Endothelial cell of umbilical vein (primary cell): ENCODE data around the gene CDCP2. TPM values are rescaled to one million over a fixed set of nuclear protein-coding genes. Genes with fewer than 3 reads are reported as not detected.

Experiments used
- BruUV-seq: library from RNA; stranded (reverse); fragments of 400-500 nt; replicated peaks from 2 replicates; lab custom pipeline; 2021; lab: Mats Ljungman, UMichigan
- CTCF ChIA-PET: fragments of 300-600, 350-600 bp; sonication (Branson Sonifier 250); formaldehyde crosslinking; loops from one replicate; lab custom pipeline; 2021; ENCODE audit warnings: antibody characterized with exemption, inconsistent platforms; lab: Charles Lee
- POLR2A ChIA-PET: fragments of 300-600, 350-600 bp; sonication (Branson Sonifier 250); formaldehyde crosslinking; loops from one replicate; lab custom pipeline; 2021; ENCODE audit warnings: antibody characterized with exemption, inconsistent platforms; lab: Charles Lee
- DNase-seq: peaks from one replicate; pipeline ENCODE4 v3.0.0-alpha.2; 2011; ENCODE audit warnings: low read depth, low spot score
- FAIRE-seq: peaks from 2 replicates; lab custom pipeline; 2011; peaks lifted over from hg19 to GRCh38; lab: Jason Lieb, UNC
- H2AFZ ChIP-seq: 2 replicates; pipeline ENCODE4 v1.6.0; 2012; ENCODE audit warnings: low read depth, low read length, control low read depth, inconsistent platforms
- H3K27ac ChIP-seq: 2 replicates; pipeline ENCODE4 v1.5.1; 2011; ENCODE audit warnings: low read depth, mild to moderate bottlenecking, control low read depth, low read length, moderate library complexity; ENCODE audit not compliant: insufficient read depth
- H3K27me3 ChIP-seq, 2 experiments: 2 replicates each; pipeline versions ENCODE4 v1.6.0 to v1.6.1; 2011; ENCODE audit warnings: low read length in 2 of 2, mixed read lengths in 1 of 2; ENCODE audit not compliant: control insufficient read depth in 2 of 2, insufficient read depth in 2 of 2
- H3K36me3 ChIP-seq, 2 experiments: 2 replicates in 1 of 2; 3 replicates in 1 of 2; pipeline ENCODE4 v1.5.1; 2011; ENCODE audit warnings: low read length in 2 of 2, mild to moderate bottlenecking in 1 of 2, moderate library complexity in 1 of 2; ENCODE audit not compliant: control insufficient read depth in 2 of 2, insufficient read depth in 2 of 2; ENCODE audit errors: extremely low read depth in 1 of 2
- H3K4me1 ChIP-seq: 3 replicates; pipeline ENCODE4 v1.5.1; 2011; ENCODE audit warnings: mild to moderate bottlenecking, low read length; ENCODE audit not compliant: control insufficient read depth, insufficient read depth; ENCODE audit errors: extremely low read depth
- H3K4me2 ChIP-seq: 2 replicates; pipeline ENCODE4 v1.6.1; 2011; ENCODE audit warnings: low read length, control low read depth, mixed read lengths; ENCODE audit not compliant: insufficient read depth
- H3K4me3 ChIP-seq, 3 experiments: fragments of 200-600 bp in 1 of 3; sonication (generic), shearing (Covaris generic) in 1 of 3; replicated peaks in 1 of 3; 2 replicates each; pipeline ENCODE4 v1.5.1; 2011 to 2016; ENCODE audit warnings: control low read depth in 3 of 3, low read length in 3 of 3, mild to moderate bottlenecking in 2 of 3, inconsistent platforms in 1 of 3, low read depth in 1 of 3, moderate library complexity in 1 of 3; ENCODE audit not compliant: insufficient read depth in 1 of 3
- H3K79me2 ChIP-seq: 2 replicates; pipeline ENCODE4 v1.6.0; 2012; ENCODE audit warnings: low read length, inconsistent platforms; ENCODE audit not compliant: control insufficient read depth, insufficient read depth
- H3K9ac ChIP-seq: replicated peaks from 2 replicates; pipeline ENCODE3; 2011; ENCODE audit warnings: low read length, control low read depth; ENCODE audit not compliant: insufficient read depth; ENCODE audit errors: extremely low read depth
- H3K9me1 ChIP-seq: replicated peaks from 3 replicates; pipeline ENCODE4 v1.6.0; 2011; ENCODE audit warnings: mild to moderate bottlenecking, low read length; ENCODE audit not compliant: control insufficient read depth, insufficient read depth; ENCODE audit errors: extremely low read depth
- H3K9me3 ChIP-seq: replicated peaks from 2 replicates; pipeline ENCODE4 v1.5.1; 2012; ENCODE audit warnings: low read length, inconsistent platforms; ENCODE audit not compliant: control insufficient read depth, insufficient read depth
- H4K20me1 ChIP-seq: replicated peaks from 2 replicates; pipeline ENCODE3; 2011; ENCODE audit warnings: mild to moderate bottlenecking, low read length; ENCODE audit not compliant: control insufficient read depth, insufficient read depth; ENCODE audit errors: extremely low read depth
- EZH2 ChIP-seq: IDR thresholded peaks from 2 replicates; pipeline ENCODE4 v1.6.1; 2012; ENCODE audit warnings: borderline replicate concordance, low read depth, mild to moderate bottlenecking, moderate library complexity, low read length, inconsistent platforms; ENCODE audit not compliant: severe bottlenecking
- FOS ChIP-seq: IDR thresholded peaks from 2 replicates; pipeline ENCODE4 v1.6.1; 2011; ENCODE audit warnings: mild to moderate bottlenecking, low read length, moderate library complexity, borderline replicate concordance; ENCODE audit not compliant: insufficient read depth
- GATA2 ChIP-seq: IDR thresholded peaks from 2 replicates; pipeline ENCODE4 v1.7.0; 2011; ENCODE audit warnings: low read depth, mild to moderate bottlenecking, moderate library complexity, mixed read lengths, low read length; ENCODE audit not compliant: insufficient read length, insufficient read depth
- JUN ChIP-seq: IDR thresholded peaks from 2 replicates; pipeline ENCODE4 v1.6.1; 2011; ENCODE audit warnings: borderline replicate concordance, low read depth; ENCODE audit not compliant: insufficient read length, insufficient read depth
- MYC ChIP-seq: IDR thresholded peaks from one replicate; pipeline ENCODE4 v1.6.1; 2011; ENCODE audit warnings: mild to moderate bottlenecking, low read depth, low read length
- POLR2A ChIP-seq: IDR thresholded peaks from 2 replicates; pipeline ENCODE4 v1.6.1; 2012; ENCODE audit warnings: low read depth, mild to moderate bottlenecking, control low read depth, low read length
- POLR2AphosphoS5 ChIP-seq: IDR thresholded peaks from 2 replicates; pipeline ENCODE4 v1.6.1; 2012; ENCODE audit warnings: low read depth, mild to moderate bottlenecking, control low read depth, low read length, moderate library complexity; ENCODE audit not compliant: insufficient read depth
- dilution Hi-C: fragments of 300-500 bp; cut with MboI; formaldehyde crosslinking; loops from one replicate; pipeline ENCODE4 v1.15.0; 2019; ENCODE audit warnings: low sequenced_read_pairs; ENCODE audit not compliant: extremely low pct_ligation_motif_present
- intact Hi-C: fragments of 100-400 bp; cut with micrococcal nuclease; formaldehyde crosslinking; loops from one replicate; pipeline ENCODE4 v1.10.0; 2022
- polyA plus RNA-seq, 4 experiments: library from polyadenylated mRNA; depleted of rRNA in 3 of 4; stranded (reverse) in 3 of 4; unstranded in 1 of 4; fragments of >200 nt; gene quantifications; 2 replicates each; pipeline versions ENCODE4 v1.2.1 to v1.2.3, GENCODE V29; 2011 to 2012; ENCODE audit warnings: missing spikeins in 1 of 4
- total RNA-seq: library from RNA; stranded (reverse); gene quantifications from 2 replicates; pipeline ENCODE4 v1.2.3, GENCODE V29; 2021
- TF ChIP-seq, protein P1 (sequence below): IDR thresholded peaks from 2 replicates; pipeline ENCODE4 v1.6.1; 2011; ENCODE audit not compliant: insufficient read depth, insufficient read length
- TF ChIP-seq, protein P2 (sequence below), 2 donors: IDR thresholded peaks; 1 replicate in 1 of 2; 2 replicates in 1 of 2; pipeline ENCODE4 v1.5.1; 2011; ENCODE audit warnings: low read length in 2 of 2, mild to moderate bottlenecking in 2 of 2, moderate library complexity in 2 of 2, control low read depth in 1 of 2, inconsistent platforms in 1 of 2, low read depth in 1 of 2; ENCODE audit not compliant: insufficient read depth in 1 of 2; ENCODE audit errors: extremely low read depth in 1 of 2

The CDCP2 gene
- total and polyA plus RNA-seq, 2 donors (not counting 3 experiments of a cell fraction or from before 2014, with no cell fraction given), result 0.10 TPM; not detected in 1

GRCh38 chr1:54186056-54186455 lies 33.3 kb upstream of the CDCP2 start:
- H3K4me3 ChIP-seq, result no peak overlapping the region
- no peak overlapping the region for H3K4me2 ChIP-seq
- TF ChIP-seq POLR2A, result no peak
- no peaks in the 10 kb centered on the region for H3K79me2 ChIP-seq
- no peaks in the 10 kb centered on the region for H4K20me1 ChIP-seq
- no peak overlapping the region for H3K27ac ChIP-seq
- ChIA-PET POLR2A (no interaction called here), CTCF (no interaction called here)
- dilution Hi-C loops (no loop called here), intact Hi-C loops (no loop called here)
- no peaks in the 10 kb centered on the region for H3K9me3 ChIP-seq
- H2AFZ ChIP-seq, result no peak overlapping the region
- no peaks in the 10 kb centered on the region for H3K27me3 ChIP-seq
- H3K4me1 ChIP-seq, result peaks cover 5% of the 10 kb centered on the region
- H3K9me1 ChIP-seq, result no peaks in the 10 kb centered on the region
- FAIRE-seq, result no peak
- no peak overlapping the region for H3K9ac ChIP-seq
- no TSS peak for BruUV-seq
- no peaks in the 10 kb centered on the region for H3K36me3 ChIP-seq
- DNase-seq, result no peak

DNA sequence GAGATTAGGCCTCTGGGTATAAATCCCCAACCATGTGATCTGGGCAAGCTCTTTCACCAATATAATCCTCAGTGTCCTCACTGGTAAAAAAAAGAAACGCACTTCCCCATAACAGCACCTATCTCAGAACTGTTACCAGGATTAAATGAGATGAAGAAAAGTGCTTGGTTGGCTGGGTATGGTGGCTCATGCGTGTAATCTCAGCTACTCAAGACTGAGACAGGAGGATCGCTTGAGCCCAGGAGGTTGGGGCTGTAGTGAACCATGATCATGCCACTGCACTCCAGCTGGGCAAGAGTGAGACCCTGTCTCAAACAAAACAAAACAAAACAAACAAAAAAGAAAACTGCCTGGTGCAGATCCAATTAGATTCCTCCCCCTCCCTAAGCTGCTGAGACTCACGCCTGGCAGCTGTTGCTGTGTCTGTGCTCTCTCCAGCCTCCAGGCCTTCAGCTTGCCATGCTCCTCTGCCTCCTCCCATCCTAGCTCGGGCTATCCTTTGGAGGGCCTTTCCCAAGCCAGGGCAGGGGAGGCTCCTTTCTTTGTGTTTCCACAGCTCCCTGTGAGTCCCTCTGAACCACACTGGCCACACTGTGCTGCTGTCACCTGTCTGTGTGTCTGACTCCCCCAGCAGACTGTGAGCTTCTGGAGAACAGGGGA lies 28.0 kb upstream of the CDCP2 start:
- H2AFZ ChIP-seq, result no peak overlapping the region
- no peaks in the 10 kb centered on the region for H4K20me1 ChIP-seq
- intact Hi-C loops, result loop anchor here (1.0 kb wide), 1 partner anchor 308 kb away; no protein-coding TSS in a partner anchor
- H3K79me2 ChIP-seq, result no peaks in the 10 kb centered on the region
- no peaks in the 10 kb centered on the region for H3K9me1 ChIP-seq
- no peaks in the 10 kb centered on the region for H3K27me3 ChIP-seq
- H3K9me3 ChIP-seq, result no peaks in the 10 kb centered on the region
- peaks cover 5% of the 10 kb centered on the region for H3K4me1 ChIP-seq
- BruUV-seq, result no TSS peak
- H3K4me3 ChIP-seq, result no peak overlapping the region
- no peak for TF ChIP-seq FOS
- TF ChIP-seq, protein P1, sequence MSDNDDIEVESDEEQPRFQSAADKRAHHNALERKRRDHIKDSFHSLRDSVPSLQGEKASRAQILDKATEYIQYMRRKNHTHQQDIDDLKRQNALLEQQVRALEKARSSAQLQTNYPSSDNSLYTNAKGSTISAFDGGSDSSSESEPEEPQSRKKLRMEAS, result no peak
- TF ChIP-seq, protein P2, sequence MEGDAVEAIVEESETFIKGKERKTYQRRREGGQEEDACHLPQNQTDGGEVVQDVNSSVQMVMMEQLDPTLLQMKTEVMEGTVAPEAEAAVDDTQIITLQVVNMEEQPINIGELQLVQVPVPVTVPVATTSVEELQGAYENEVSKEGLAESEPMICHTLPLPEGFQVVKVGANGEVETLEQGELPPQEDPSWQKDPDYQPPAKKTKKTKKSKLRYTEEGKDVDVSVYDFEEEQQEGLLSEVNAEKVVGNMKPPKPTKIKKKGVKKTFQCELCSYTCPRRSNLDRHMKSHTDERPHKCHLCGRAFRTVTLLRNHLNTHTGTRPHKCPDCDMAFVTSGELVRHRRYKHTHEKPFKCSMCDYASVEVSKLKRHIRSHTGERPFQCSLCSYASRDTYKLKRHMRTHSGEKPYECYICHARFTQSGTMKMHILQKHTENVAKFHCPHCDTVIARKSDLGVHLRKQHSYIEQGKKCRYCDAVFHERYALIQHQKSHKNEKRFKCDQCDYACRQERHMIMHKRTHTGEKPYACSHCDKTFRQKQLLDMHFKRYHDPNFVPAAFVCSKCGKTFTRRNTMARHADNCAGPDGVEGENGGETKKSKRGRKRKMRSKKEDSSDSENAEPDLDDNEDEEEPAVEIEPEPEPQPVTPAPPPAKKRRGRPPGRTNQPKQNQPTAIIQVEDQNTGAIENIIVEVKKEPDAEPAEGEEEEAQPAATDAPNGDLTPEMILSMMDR (IDR thresholded peaks at IDR 0.05; ENCODE audit: extremely low read depth in 1 of 2, insufficient read depth in 1 of 2, low read depth in 1 of 2, low read length in 2 of 2), result no peak
- no peak for TF ChIP-seq GATA2
- no peak for TF ChIP-seq POLR2A
- TF ChIP-seq POLR2AphosphoS5, result no peak
- TF ChIP-seq JUN, result no peak
- no peak for TF ChIP-seq EZH2
- no peak for TF ChIP-seq MYC
- dilution Hi-C loops, result no loop called here
- no peaks in the 10 kb centered on the region for H3K36me3 ChIP-seq
- FAIRE-seq, result no peak
- no peak for DNase-seq
- ChIA-PET CTCF (interaction anchor here (0.6 to 4.1 kb wide), 16 partner anchors 8 to 308 kb away, joined by 3 to 21 read pairs (median 5); partner anchors contain the start of genes CYB5RL, MRPL37 and SSBP3), POLR2A (interaction anchor here (0.5 kb wide), 1 partner anchor 294 kb away, joined by 4 read pairs; no protein-coding TSS in a partner anchor)
- H3K9ac ChIP-seq, result no peak overlapping the region
- H3K27ac ChIP-seq, result no peak overlapping the region
- H3K4me2 ChIP-seq, result no peak overlapping the region
